Coronary artery (tissue), 2 donors: ENCODE measurements around the gene EFCAB8.

Experiments used
- DNase-seq: peaks from one replicate; pipeline ENCODE4 v3.0.0-alpha.2; 2017; ENCODE audit warnings: low spot score
- H3K27ac ChIP-seq, 2 donors: fragments of 200-600 bp; sonication (generic); one replicate each; pipeline ENCODE4 v1.5.1; 2016 to 2019
- H3K4me3 ChIP-seq: fragments of 200-600 bp; sonication (generic); 2 replicates; pipeline ENCODE4 v1.5.1; 2016; ENCODE audit warnings: mild to moderate bottlenecking, moderate library complexity
- TF ChIP-seq, protein P1 (sequence below): fragments of 200-600 bp; sonication (generic); IDR thresholded peaks from one replicate; pipeline ENCODE4 v1.5.1; 2019; ENCODE audit warnings: antibody characterized with exemption

The EFCAB8 gene

DNA sequence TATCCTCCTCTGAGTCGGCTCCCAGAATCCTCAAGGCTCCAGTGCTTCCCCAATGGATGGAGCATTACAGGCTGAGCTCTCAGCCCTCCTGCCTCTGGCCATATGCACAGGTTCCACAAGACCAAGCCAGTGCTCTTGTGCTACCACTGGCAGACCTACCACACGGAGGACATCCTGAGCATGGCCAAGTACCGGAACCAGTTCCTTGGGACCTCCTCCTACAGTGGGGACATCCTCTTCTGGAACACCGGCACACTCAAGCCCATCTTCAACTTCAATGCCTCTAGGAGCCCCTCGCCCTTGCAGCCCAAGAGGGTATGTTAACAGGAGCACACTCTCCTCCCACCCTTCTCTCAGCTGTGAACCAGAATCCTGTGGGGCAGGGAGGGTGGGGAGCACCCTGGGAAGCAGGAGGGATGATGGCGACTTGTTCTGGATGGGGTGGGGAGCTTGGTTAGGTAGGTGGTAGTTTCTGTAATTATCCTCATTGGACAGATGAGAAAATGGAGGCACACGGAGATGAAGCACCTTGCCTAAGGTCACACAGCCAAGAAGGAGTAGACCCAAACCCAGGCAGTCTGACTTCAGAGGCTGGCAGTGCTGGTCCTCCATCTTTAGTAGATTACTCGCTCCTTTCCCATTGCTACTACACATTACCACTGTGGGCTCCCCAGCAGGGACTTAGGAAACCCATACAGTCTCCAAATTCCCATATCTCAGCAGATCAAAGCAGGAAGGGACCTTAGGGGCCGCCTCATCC is 58.6 kb downstream of the EFCAB8 start:
- DNase-seq = no peak
- H3K27ac ChIP-seq = no peak overlapping the region
- TF ChIP-seq, protein P1, sequence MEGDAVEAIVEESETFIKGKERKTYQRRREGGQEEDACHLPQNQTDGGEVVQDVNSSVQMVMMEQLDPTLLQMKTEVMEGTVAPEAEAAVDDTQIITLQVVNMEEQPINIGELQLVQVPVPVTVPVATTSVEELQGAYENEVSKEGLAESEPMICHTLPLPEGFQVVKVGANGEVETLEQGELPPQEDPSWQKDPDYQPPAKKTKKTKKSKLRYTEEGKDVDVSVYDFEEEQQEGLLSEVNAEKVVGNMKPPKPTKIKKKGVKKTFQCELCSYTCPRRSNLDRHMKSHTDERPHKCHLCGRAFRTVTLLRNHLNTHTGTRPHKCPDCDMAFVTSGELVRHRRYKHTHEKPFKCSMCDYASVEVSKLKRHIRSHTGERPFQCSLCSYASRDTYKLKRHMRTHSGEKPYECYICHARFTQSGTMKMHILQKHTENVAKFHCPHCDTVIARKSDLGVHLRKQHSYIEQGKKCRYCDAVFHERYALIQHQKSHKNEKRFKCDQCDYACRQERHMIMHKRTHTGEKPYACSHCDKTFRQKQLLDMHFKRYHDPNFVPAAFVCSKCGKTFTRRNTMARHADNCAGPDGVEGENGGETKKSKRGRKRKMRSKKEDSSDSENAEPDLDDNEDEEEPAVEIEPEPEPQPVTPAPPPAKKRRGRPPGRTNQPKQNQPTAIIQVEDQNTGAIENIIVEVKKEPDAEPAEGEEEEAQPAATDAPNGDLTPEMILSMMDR = no peak

DNA sequence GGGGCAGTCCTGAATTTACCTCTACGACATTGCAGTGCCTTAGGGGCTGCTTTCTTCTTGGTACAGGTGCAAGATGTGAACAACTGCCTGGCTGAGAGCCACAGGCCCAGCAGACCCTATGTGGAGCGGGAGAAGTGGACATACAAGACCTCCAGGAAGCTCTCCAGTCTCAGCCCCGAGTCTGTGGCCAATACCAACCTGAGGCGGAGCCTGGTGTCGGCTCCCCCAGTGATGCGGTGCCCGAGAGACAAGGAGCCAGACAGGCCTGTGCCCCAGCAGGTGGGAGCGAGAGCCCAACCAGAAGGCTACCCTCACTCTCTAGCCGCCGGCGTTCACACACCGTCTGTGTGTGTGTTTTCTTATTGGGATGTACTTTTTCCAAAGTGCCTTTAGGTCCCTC is 59.6 kb downstream of the EFCAB8 start:
- TF ChIP-seq, protein P1 = no peak
- Histone ChIP-seq H3K4me3 (no peak overlapping the region), H3K27ac (no peak overlapping the region)
- no peak for DNase-seq

More for the DNA sequence above, 58.6 kb downstream of the EFCAB8 start:
- H3K4me3 ChIP-seq = no peak overlapping the region

DNA sequence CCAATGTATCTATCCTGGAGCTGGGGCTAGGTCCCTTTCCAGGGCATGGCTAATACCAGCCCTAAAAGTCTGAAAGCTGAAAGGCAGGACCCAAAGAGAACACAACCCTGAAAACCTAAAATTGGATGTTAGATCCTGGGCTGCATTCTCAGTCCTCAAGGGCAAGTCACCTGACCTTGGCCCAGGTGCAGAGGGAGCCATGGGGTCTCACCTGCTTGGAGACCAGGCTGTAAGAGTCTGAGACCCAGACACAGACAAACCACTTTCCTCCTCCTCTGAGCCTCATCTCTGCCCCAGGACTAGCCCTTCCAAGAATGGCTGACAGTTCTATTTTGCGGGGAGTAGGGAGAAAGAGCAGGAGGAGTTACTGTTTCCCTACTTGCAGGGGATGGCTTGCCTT is 60.0 kb downstream of the EFCAB8 start:
- no peak overlapping the region for H3K27ac ChIP-seq
- TF ChIP-seq, protein P1 = no peak
- DNase-seq = no peak
- no peak overlapping the region for H3K4me3 ChIP-seq

DNA sequence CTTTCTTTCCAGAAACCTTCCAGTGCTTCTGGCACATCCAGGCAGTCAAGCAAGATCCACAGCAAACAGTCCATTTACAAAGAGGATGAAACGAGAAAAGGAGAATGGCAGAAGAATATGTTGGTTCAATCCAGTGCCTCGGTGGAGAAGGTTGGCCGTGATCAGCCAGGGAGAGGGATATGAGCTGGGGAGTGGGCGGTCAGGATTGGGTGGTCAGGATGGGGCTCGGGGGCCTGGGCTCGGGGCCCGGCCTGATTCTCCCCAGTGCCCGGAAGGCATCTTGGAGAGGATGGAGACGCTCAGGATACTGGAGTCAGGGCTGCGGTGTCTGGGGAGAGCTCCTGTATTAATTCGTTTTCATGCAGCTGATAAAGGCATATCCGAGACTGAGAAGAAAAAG is 61.3 kb downstream of the EFCAB8 start:
- Histone ChIP-seq H3K27ac (no peak overlapping the region), H3K4me3 (no peak overlapping the region)
- TF ChIP-seq, protein P1 = no peak
- DNase-seq = no peak

DNA sequence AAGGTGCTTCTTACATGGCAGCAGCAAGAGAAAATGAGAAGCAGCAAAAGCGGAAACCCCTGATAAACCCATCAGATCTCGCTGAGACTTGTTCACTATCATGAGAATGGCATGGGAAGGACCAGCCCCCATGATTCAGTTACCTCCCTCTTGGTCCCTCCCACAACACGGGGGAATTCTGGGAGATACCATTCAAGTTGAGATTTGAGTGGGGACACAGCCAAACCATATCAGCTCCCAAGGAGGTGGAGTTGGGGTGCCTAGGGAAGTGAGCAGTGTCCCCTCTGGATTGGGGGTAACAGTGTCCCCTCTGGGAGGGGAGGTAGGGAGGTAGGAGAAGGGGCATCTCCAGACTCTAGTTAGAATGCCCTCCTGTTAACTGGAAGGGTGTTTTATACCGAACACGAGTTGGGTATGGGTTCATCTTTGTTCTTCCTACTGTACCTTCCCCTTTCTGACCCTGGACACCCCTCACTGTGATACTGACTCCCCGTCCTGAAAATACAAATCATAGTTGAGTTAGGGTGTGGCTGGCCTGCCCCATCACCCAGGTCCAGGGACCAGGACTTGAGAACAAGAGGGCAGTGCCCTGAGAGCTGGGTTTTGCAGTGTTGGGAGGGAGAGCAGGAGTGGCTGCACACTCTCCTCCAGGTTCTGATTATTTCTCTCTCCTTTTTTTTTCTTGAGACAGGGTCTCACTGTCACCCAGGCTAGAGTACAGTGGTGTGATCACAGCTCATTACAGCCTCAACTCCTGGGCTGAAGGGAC is 62.0 kb downstream of the EFCAB8 start:
- TF ChIP-seq, protein P1 = no peak
- no peak for DNase-seq
- H3K4me3 ChIP-seq = no peak overlapping the region
- no peak overlapping the region for H3K27ac ChIP-seq

DNA sequence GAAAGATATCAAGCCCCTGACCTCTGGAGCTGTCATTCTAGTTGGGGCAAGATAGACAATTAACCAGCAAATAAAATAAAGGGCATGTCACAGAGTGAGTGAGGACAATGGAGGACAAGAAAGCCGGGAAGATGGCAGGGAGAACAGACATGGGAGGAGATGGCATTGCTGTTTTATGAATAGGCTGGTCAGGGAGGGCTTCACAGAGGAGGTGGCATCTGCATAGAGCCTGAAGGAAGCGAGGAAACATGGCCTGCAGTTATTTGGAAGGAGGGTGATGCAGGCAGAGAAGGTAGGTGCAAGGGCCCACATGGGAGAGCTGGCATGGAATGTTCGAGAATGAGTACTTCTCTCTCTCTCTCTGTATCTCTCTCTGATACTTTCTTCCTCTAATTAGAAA is 63.7 kb downstream of the EFCAB8 start:
- no peak overlapping the region for H3K4me3 ChIP-seq

More for the DNA sequence above, 63.7 kb downstream of the EFCAB8 start:
- no peak for DNase-seq
- TF ChIP-seq, protein P1 = no peak
- H3K27ac ChIP-seq = no peak overlapping the region
